Large intestine (tissue), 3 donors: ENCODE results near the gene SDHAF3. TPM values are rescaled to one million over a fixed set of nuclear protein-coding genes. Genes with fewer than 3 reads are reported as not detected.
"Not testable (repeated sequence)": the region's sequence is repeated elsewhere in the genome, so short reads cannot be mapped to it uniquely, and the experiment has no call there.

Experiments
- DNase-seq, 2 donors: peaks; one replicate each; pipeline versions ENCODE4 v3.0.0 to v3.0.0-alpha.2; 2013
- H3K27ac ChIP-seq: one replicate; pipeline ENCODE4 v1.5.1; 2013; ENCODE audit warnings: low read length
- H3K27me3 ChIP-seq: 2 replicates; pipeline ENCODE4 v1.6.1; 2013; ENCODE audit warnings: low read length; ENCODE audit not compliant: control insufficient read depth, insufficient read depth
- H3K36me3 ChIP-seq: 2 replicates; pipeline ENCODE4 v1.6.1; 2013; ENCODE audit warnings: low read length; ENCODE audit not compliant: control insufficient read depth, insufficient read depth
- H3K4me1 ChIP-seq: one replicate; pipeline ENCODE4 v1.6.1; 2013; ENCODE audit warnings: low read length; ENCODE audit not compliant: control insufficient read depth, insufficient read depth
- H3K4me3 ChIP-seq: one replicate; pipeline ENCODE4 v1.5.1; 2013; ENCODE audit warnings: low read length
- H3K9me3 ChIP-seq: one replicate; pipeline ENCODE4 v1.6.1; 2013; ENCODE audit warnings: mild to moderate bottlenecking, low read depth, low read length, moderate library complexity; ENCODE audit not compliant: control insufficient read depth
- WGBS: methylation state at CpG from one replicate; pipeline ENCODE4 v1.1.5; 2013; ENCODE audit warnings: low lambda C conversion rate; ENCODE audit not compliant: insufficient coverage; 5-methylcytosine and 5-hydroxymethylcytosine counted together
- polyA plus RNA-seq: library from polyadenylated mRNA; unstranded; fragments of 120-200 nt; gene quantifications from one replicate; pipeline ENCODE4 v1.2.1, GENCODE V29; 2013

SDHAF3 gene
- polyA plus RNA-seq, 1 donor = 26.2 TPM

- DNase-seq, H3K9me3 ChIP-seq, H3K27ac ChIP-seq, H3K27me3 ChIP-seq, H3K36me3 ChIP-seq, H3K4me1 ChIP-seq, H3K4me3 ChIP-seq: not testable (repeated sequence)
- WGBS = no CpG with 5 or more reads among the region's 26 CpGs
Measured at GRCh38 chr7:97159984-97160383, 42.5 kb downstream of the SDHAF3 start.

DNA sequence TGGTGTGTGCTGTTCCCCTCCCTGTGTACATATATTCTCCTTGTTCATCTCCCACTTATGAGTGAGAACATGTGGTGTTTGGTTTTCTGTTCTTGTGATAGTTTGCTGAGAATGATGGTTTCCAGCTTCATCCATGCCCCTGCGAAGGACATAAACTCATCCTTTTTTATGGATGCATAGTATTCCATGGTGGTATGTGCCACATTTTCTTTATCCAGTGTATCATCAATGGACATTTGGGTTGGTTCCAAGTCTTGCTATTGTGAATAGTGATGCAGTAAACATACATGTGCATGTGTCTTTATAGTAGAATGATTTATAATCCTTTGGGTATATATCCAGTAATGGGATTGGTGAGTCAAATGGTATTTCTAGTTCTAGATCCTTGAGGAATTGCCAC lies 44.1 kb downstream of the SDHAF3 start:
- H3K36me3 ChIP-seq, H3K27me3 ChIP-seq, H3K27ac ChIP-seq, H3K4me1 ChIP-seq, H3K9me3 ChIP-seq, H3K4me3 ChIP-seq, DNase-seq: not testable (repeated sequence)
- WGBS = no CpG with 5 or more reads among the region's 1 CpG

DNA sequence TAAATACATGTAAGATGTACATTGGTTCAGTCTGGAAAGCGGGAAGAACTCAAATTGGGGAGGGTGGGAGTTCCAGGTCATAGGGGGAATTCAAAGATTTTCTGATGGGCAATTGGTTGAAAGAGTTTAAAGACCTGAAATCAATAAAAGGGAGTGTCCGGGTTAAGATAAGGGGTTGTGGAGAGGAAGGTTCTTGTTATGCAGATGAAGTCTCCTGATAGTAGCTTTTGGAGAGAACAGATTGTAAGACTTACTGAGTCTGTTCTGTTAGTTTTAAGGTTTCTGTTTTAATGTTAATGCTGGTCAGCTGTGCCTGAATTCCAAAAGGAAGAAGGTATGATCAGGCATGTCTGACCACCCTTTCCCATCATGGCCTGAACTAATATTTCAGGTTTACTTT lies 48.8 kb downstream of the SDHAF3 start:
- Histone ChIP-seq H3K9me3 (no peaks in the 10 kb centered on the region), H3K4me1 (no peaks in the 10 kb centered on the region), H3K27me3 (no peaks in the 10 kb centered on the region), H3K27ac (no peak overlapping the region), H3K36me3 (peaks cover 3% of the 10 kb centered on the region), H3K4me3 (no peak overlapping the region)
- no peak for DNase-seq
- WGBS = 92% methylated on average over 2 of the region's 2 CpGs

GRCh38 chr7:97167176-97167575 lies 49.7 kb downstream of the SDHAF3 start:
- DNase-seq = no peak
- no CpG with 5 or more reads among the region's 4 CpGs for WGBS
- Histone ChIP-seq H3K27ac (no peak overlapping the region), H3K4me1 (no peaks in the 10 kb centered on the region), H3K36me3 (peaks cover 3% of the 10 kb centered on the region), H3K27me3 (no peaks in the 10 kb centered on the region), H3K4me3 (no peak overlapping the region), H3K9me3 (no peaks in the 10 kb centered on the region)

- no peak overlapping the region for H3K4me3 ChIP-seq
- no peaks in the 10 kb centered on the region for H3K4me1 ChIP-seq
- H3K9me3 ChIP-seq = no peaks in the 10 kb centered on the region
- H3K27me3 ChIP-seq = no peaks in the 10 kb centered on the region
- no CpG with 5 or more reads among the region's 3 CpGs for WGBS
- H3K36me3 ChIP-seq = peaks cover 3% of the 10 kb centered on the region
- DNase-seq = no peak
- H3K27ac ChIP-seq = no peak overlapping the region
Measured at GRCh38 chr7:97167749-97168148, 50.3 kb downstream of the SDHAF3 start.

- H3K27ac ChIP-seq = no peak overlapping the region
- H3K4me1 ChIP-seq = no peaks in the 10 kb centered on the region
- H3K9me3 ChIP-seq = no peaks in the 10 kb centered on the region
- no peaks in the 10 kb centered on the region for H3K36me3 ChIP-seq
- H3K4me3 ChIP-seq = no peak overlapping the region
- no peaks in the 10 kb centered on the region for H3K27me3 ChIP-seq
- DNase-seq = no peak
Measured at GRCh38 chr7:97174303-97174702, 56.8 kb downstream of the SDHAF3 start.

DNA sequence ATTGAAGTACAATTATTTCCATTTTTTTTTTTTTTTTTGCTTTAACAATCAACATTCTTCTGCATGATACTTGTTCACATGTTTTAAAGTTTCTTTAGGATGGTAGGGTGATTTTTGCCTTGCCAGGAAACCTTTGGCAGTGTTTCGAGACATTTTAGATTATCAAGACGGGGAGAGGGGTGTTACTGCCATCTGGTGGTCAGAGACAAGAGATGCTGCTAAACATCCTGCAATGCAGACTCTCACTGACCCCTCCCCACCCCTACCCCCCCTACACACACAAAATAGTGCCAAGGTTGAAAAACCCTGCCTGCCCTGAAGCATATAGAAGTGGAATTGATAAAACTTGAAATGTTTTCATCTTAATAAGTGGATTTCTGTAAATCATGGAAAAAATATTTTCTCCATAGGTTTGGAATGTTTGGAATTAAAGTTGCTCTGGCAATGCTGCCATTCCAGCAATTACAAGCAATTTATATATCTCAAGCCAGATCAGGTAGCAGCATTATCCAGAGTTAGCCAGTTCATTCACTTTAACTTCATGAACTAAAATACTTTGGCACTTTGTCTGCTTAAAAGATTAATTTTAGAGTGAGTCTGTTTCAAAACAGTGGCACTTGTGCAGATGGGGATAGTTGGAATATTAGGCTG lies 62.1 kb downstream of the SDHAF3 start:
- Histone ChIP-seq H3K4me1 (no peaks in the 10 kb centered on the region), H3K36me3 (peaks cover 9% of the 10 kb centered on the region), H3K27ac (no peak overlapping the region), H3K4me3 (no peak overlapping the region), H3K27me3 (no peaks in the 10 kb centered on the region), H3K9me3 (no peaks in the 10 kb centered on the region)
- no CpG with 5 or more reads among the region's 2 CpGs for WGBS
- peak; percentile 23 to 27 for DNase-seq

DNA sequence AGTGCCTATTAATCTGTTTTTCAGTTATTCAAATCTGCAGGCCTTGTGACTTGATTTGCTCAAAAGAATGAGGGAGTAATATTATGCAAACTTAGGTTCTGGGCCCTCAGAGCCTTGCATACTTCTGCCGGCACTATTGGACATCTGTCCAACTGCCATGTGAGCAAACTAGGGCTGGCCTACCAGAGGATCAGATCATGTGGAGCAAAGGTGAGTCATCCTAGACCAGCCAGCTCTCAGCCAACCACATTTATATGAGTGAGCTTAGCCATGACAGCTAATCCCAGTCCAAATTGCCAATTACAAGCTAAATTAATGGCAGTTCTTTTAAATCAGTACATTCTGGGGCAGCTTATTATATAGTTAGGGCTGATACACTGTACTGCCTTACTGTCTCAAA lies 69.6 kb downstream of the SDHAF3 start:
- H3K9me3 ChIP-seq = no peaks in the 10 kb centered on the region
- H3K27me3 ChIP-seq = no peaks in the 10 kb centered on the region
- no CpG with 5 or more reads among the region's 1 CpG for WGBS
- H3K36me3 ChIP-seq = peaks cover 9% of the 10 kb centered on the region
- H3K4me3 ChIP-seq = no peak overlapping the region
- H3K4me1 ChIP-seq = no peaks in the 10 kb centered on the region
- no peak overlapping the region for H3K27ac ChIP-seq
- DNase-seq = no peak

DNA sequence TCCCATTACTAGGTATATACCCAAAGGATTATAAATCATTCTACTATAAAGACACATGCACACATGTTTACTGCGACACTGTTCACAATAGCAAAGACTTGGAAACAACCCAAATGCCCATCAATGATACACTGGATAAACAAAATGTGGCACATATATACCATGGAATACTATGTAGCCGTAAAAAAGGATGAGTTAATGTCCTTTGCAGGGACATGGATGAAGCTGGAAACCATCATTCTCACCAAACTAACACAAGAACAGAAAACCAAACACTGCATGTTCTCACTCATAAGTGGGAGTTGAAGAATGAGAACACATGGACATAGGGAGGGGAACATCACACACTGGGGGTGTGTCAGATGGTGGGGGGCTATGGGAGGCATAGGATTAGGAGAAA lies 78.7 kb downstream of the SDHAF3 start:
- H3K36me3 ChIP-seq, DNase-seq, H3K4me3 ChIP-seq, H3K9me3 ChIP-seq, H3K27me3 ChIP-seq, H3K4me1 ChIP-seq, H3K27ac ChIP-seq: not testable (repeated sequence)
- no CpG with 5 or more reads among the region's 2 CpGs for whole genome bisulfite sequencing

DNA sequence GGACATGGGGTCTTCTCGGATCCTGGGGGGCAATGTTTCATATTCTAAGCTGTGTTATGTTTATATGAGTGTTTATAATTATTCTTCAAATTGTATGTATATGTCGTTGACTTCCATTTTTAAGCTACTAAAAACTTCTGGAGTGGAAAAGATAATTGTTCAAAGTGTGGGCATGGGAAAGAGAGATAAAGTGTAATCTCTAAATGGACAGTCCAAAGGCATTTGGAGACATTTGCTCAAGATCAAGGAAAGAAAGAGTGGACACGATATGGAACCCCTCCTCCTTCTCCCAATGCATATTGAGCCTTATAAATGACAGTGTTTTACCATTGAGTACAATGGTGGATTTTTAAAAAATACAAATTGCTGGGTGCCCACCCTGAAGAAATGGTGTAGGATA lies 81.1 kb downstream of the SDHAF3 start:
- no peaks in the 10 kb centered on the region for H3K27me3 ChIP-seq
- H3K27ac ChIP-seq = no peak overlapping the region
- H3K36me3 ChIP-seq = no peaks in the 10 kb centered on the region
- no peak for DNase-seq
- no CpG with 5 or more reads among the region's 3 CpGs for WGBS
- H3K4me3 ChIP-seq = no peak overlapping the region
- no peaks in the 10 kb centered on the region for H3K4me1 ChIP-seq
- no peaks in the 10 kb centered on the region for H3K9me3 ChIP-seq

- no peak overlapping the region for H3K4me3 ChIP-seq
- H3K36me3 ChIP-seq = no peaks in the 10 kb centered on the region
- DNase-seq = no peak
- no peak overlapping the region for H3K27ac ChIP-seq
- no peaks in the 10 kb centered on the region for H3K9me3 ChIP-seq
- no CpG with 5 or more reads among the region's 2 CpGs for WGBS
- no peaks in the 10 kb centered on the region for H3K4me1 ChIP-seq
- H3K27me3 ChIP-seq = no peaks in the 10 kb centered on the region
Measured at GRCh38 chr7:97200018-97200417, 82.5 kb downstream of the SDHAF3 start.
